ENCODE data around the gene FRMD5.

Gene FRMD5

GRCh38 chr15:43968551-43968950 lies 226.5 kb downstream of the FRMD5 start:
- FAIRE-seq = no peak

- no peak for FAIRE-seq
Measured at GRCh38 chr15:43966646-43967045, 228.4 kb downstream of the FRMD5 start.

GRCh38 chr15:43958861-43959330 lies 236.2 kb downstream of the FRMD5 start:
- no peak for FAIRE-seq

GRCh38 chr15:43957724-43958123 lies 237.3 kb downstream of the FRMD5 start:
- no peak for FAIRE-seq

- FAIRE-seq = no peak
Measured at GRCh38 chr15:43955140-43955539, 239.9 kb downstream of the FRMD5 start.

- no peak for FAIRE-seq
Measured at GRCh38 chr15:43954181-43954621, 240.9 kb downstream of the FRMD5 start.

- FAIRE-seq = no peak
Measured at GRCh38 chr15:43953402-43953801, 241.7 kb downstream of the FRMD5 start.

- no peak for FAIRE-seq
Measured at GRCh38 chr15:43950531-43950930, 244.5 kb downstream of the FRMD5 start.

- FAIRE-seq = no peak
Measured at GRCh38 chr15:43948691-43949325, 246.3 kb downstream of the FRMD5 start.

- FAIRE-seq = no peak
Measured at GRCh38 chr15:43943511-43943910, 251.6 kb downstream of the FRMD5 start.

GRCh38 chr15:43942194-43942593 lies 252.9 kb downstream of the FRMD5 start:
- no peak for FAIRE-seq

GRCh38 chr15:43941555-43941954 lies 253.5 kb downstream of the FRMD5 start:
- no peak for FAIRE-seq

- FAIRE-seq = no peak
Measured at GRCh38 chr15:43941071-43941470, 254.0 kb downstream of the FRMD5 start.

- FAIRE-seq = no peak
Measured at GRCh38 chr15:43939070-43939469, 256.0 kb downstream of the FRMD5 start.

GRCh38 chr15:43934480-43934879 lies 260.6 kb downstream of the FRMD5 start:
- no peak for FAIRE-seq

GRCh38 chr15:43932907-43933306 lies 262.2 kb downstream of the FRMD5 start:
- FAIRE-seq = no peak

- no peak for FAIRE-seq
Measured at GRCh38 chr15:43931790-43932435, 263.2 kb downstream of the FRMD5 start.

GRCh38 chr15:43931119-43931518 lies 264.0 kb downstream of the FRMD5 start:
- no peak for FAIRE-seq

GRCh38 chr15:43930556-43930955 lies 264.5 kb downstream of the FRMD5 start:
- FAIRE-seq = no peak

- FAIRE-seq = no peak
Measured at GRCh38 chr15:43930079-43930478, 265.0 kb downstream of the FRMD5 start.

- no peak for FAIRE-seq
Measured at GRCh38 chr15:43928152-43928551, 266.9 kb downstream of the FRMD5 start.

- no peak for FAIRE-seq
Measured at GRCh38 chr15:43927203-43927602, 267.9 kb downstream of the FRMD5 start.

GRCh38 chr15:43923553-43923952 lies 271.5 kb downstream of the FRMD5 start:
- no peak for FAIRE-seq

GRCh38 chr15:43922021-43922420 lies 273.1 kb downstream of the FRMD5 start:
- FAIRE-seq = no peak

- no peak for FAIRE-seq
Measured at GRCh38 chr15:43920815-43921214, 274.3 kb downstream of the FRMD5 start.
